Glutamatergic neuron (in vitro differentiated cells): Measurements from ENCODE around the gene APOL1. TPM values are rescaled to one million over a fixed set of nuclear protein-coding genes. Genes with fewer than 3 reads are reported as not detected.

Experiments
- DNase-seq: peaks from one replicate; pipeline ENCODE4 v3.0.0; 2022
- H3K27ac Mint-ChIP-seq: one replicate; pipeline ENCODE4 v1.8.0; 2020; ENCODE audit warnings: mild to moderate bottlenecking, mixed read lengths, inconsistent platforms; ENCODE audit not compliant: unreplicated experiment
- H3K27me3 Mint-ChIP-seq: one replicate; pipeline ENCODE4 v1.8.0; 2020; ENCODE audit warnings: mild to moderate bottlenecking, moderate library complexity, mixed read lengths, inconsistent platforms; ENCODE audit not compliant: unreplicated experiment
- H3K36me3 Mint-ChIP-seq: one replicate; pipeline ENCODE4 v1.8.0; 2020; ENCODE audit warnings: mild to moderate bottlenecking, mixed read lengths, inconsistent platforms; ENCODE audit not compliant: unreplicated experiment
- H3K4me1 Mint-ChIP-seq: one replicate; pipeline ENCODE4 v1.8.0; 2020; ENCODE audit warnings: mild to moderate bottlenecking, low read depth, mixed read lengths, inconsistent platforms; ENCODE audit not compliant: unreplicated experiment
- H3K4me3 Mint-ChIP-seq: one replicate; pipeline ENCODE4 v1.8.0; 2020; ENCODE audit warnings: mild to moderate bottlenecking, mixed read lengths, inconsistent platforms; ENCODE audit not compliant: unreplicated experiment
- H3K9me3 Mint-ChIP-seq: one replicate; pipeline ENCODE4 v1.8.0; 2020; ENCODE audit warnings: mild to moderate bottlenecking, moderate library complexity, mixed read lengths, inconsistent platforms; ENCODE audit not compliant: unreplicated experiment
- total RNA-seq: library from RNA; stranded (reverse); fragmentation: NEBNext Ultra II Directional; extraction: Animal tissue kit (Norgen Biotek cat#: 25700); gene quantifications from one replicate; pipeline ENCODE4 v1.2.1, GENCODE V29; 2021; ENCODE audit not compliant: unreplicated experiment
- TF ChIP-seq, protein P1 (sequence below): fragments of 200-600 bp; sonication (generic); IDR thresholded peaks from one replicate; pipeline ENCODE4 v1.5.0; 2021; ENCODE audit not compliant: partially characterized antibody, unreplicated experiment

The APOL1 gene
- total RNA-seq, 1 donor from 2014 or later = not detected

DNA sequence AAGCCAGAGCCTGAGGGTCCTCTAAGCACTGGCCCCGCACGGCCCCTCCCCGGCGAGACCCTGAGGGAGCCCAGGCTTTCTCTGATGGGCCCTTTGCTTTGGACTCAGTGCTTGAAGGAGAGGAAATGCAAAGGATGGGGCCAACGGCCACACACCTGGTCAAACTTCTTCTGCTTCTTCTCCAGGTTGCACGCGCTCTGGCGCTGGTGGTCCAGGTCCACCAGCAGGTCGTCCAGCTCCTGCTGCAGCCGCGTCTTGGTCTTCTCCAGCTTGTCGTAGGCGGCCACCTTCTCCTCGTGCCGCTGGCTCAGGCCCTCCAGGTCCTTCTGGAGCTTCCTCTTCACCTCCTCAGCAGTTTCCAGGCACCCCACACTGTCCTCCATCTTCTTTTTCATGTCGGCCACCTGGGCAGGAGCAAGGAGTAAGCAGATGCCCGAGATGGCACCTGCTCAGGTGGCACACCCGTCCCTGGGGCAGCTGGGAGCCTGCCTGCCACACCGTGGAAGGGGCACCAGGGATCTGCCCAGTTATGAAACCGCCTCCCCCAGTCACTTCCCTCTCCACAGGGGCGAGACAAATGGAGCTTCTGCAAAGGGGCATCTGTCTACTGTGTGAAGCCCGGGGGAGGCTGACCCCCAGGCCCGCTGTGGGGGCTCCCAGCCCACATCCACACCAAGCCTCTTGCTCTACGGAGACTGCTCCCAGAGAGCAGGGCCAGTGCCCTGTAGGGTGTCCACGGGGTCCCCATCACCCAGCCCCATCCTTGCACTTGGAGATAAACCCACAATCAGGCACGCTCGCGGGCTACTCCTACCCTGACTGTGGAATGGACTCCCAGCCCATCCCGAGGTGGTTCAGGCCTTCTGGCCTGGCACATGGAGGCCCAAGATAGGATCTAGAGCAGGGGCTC lies 39.2 kb downstream of the APOL1 start:
- H3K9me3 Mint-ChIP-seq = peaks cover 13% of the 10 kb centered on the region
- TF ChIP-seq, protein P1, sequence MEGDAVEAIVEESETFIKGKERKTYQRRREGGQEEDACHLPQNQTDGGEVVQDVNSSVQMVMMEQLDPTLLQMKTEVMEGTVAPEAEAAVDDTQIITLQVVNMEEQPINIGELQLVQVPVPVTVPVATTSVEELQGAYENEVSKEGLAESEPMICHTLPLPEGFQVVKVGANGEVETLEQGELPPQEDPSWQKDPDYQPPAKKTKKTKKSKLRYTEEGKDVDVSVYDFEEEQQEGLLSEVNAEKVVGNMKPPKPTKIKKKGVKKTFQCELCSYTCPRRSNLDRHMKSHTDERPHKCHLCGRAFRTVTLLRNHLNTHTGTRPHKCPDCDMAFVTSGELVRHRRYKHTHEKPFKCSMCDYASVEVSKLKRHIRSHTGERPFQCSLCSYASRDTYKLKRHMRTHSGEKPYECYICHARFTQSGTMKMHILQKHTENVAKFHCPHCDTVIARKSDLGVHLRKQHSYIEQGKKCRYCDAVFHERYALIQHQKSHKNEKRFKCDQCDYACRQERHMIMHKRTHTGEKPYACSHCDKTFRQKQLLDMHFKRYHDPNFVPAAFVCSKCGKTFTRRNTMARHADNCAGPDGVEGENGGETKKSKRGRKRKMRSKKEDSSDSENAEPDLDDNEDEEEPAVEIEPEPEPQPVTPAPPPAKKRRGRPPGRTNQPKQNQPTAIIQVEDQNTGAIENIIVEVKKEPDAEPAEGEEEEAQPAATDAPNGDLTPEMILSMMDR = no peak
- no peaks in the 10 kb centered on the region for H3K4me1 Mint-ChIP-seq
- peak overlapping the region; percentile 66 for H3K27ac Mint-ChIP-seq
- no peak for DNase-seq
- H3K4me3 Mint-ChIP-seq = no peak overlapping the region
- peaks cover 26% of the 10 kb centered on the region for H3K36me3 Mint-ChIP-seq
- H3K27me3 Mint-ChIP-seq = peaks cover 4% of the 10 kb centered on the region

DNA sequence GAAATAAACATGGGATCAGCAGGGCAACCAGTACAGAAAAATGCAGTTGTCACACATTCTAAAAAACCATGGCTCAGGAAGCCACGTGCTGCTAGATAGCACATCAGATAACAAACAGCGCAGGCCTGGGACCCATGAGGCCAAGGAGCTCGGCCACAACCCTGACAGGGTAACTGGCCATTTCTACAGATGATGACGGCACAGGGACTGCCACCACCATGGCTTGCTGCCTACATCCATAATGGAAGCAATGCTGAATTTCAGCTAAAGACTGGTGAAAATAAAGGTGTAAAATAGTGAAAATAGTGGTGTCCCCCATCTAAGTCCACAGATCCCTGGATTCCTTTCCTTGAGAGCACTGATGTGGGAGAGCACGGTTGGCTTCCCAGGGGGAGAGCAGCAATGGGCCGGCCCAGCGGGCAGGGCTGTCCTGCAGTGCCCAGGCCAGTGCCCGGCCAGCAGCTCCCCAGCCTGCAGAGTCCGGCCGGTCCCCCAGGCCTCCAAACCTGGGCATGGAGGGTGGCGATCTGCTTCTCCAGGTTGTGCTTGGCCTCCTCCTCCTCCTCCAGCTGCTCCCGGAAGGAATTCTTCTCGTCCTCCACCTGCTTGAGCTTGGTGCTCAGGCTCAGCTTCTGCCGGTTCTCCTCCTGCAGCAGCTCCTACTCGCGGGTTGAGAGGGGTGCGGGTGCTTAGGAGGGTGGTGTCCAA lies 40.0 kb downstream of the APOL1 start:
- TF ChIP-seq, protein P1 = no peak
- Mint-ChIP-seq H3K27me3 (peaks cover 4% of the 10 kb centered on the region), H3K36me3 (peaks cover 29% of the 10 kb centered on the region), H3K27ac (no peak overlapping the region), H3K4me3 (no peak overlapping the region), H3K9me3 (peaks cover 12% of the 10 kb centered on the region), H3K4me1 (no peaks in the 10 kb centered on the region)
- no peak for DNase-seq

DNA sequence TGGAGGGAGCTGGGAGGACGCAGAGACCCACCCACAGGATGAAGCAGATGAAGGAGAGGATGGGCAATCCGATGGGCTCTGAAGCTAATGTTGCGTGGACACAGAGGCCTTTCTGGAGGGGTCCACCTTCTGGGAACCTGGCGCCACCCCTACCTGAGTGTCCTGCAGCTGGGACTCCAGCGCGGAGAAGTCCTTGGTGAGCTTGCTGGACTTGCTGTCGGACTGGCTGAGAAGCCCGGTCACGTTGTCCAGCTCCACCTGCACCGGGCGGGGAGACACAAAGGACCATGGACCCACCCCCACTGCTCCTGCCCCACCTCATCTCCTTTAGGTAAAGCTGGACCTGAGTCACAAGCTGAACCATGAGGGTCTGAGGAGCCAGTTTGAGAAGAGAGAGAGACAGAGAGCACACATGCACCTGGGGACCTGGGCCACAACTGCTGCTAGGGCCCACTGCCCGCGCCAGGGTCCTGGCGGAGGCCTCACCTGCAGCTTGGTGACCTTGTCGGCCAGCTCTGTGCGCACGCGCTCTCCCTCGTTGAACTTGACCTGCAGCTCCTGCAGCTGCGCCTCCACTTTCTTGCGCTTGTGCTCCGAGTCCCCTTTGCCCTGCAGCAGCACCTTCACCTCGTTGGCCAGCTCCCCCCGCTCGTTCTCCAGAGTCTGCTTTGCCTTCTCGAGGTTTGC lies 40.8 kb downstream of the APOL1 start:
- H3K9me3 Mint-ChIP-seq = peaks cover 10% of the 10 kb centered on the region
- H3K36me3 Mint-ChIP-seq = peaks cover 27% of the 10 kb centered on the region
- H3K4me3 Mint-ChIP-seq = no peak overlapping the region
- peaks cover 4% of the 10 kb centered on the region for H3K27me3 Mint-ChIP-seq
- TF ChIP-seq, protein P1 = no peak
- no peaks in the 10 kb centered on the region for H3K4me1 Mint-ChIP-seq
- DNase-seq = no peak
- H3K27ac Mint-ChIP-seq = no peak overlapping the region

DNA sequence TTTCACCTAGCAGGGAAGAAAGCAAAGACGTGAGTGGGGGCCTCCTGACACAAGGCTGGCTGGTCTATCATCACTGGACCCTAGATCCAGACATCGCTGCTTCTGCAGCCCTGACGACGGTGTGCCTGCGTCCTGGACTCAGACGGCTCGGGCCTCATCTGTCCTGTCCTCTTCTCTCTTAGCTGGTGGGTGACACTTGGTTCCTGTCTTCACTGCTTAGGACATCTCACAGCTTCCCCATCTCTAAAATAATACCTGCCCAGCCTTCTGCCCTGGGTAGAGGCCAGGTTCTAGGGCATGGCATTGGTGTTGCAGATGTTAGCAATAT lies 41.3 kb downstream of the APOL1 start:
- H3K27me3 Mint-ChIP-seq = peaks cover 4% of the 10 kb centered on the region
- TF ChIP-seq, protein P1 = no peak
- peaks cover 10% of the 10 kb centered on the region for H3K9me3 Mint-ChIP-seq
- peaks cover 24% of the 10 kb centered on the region for H3K36me3 Mint-ChIP-seq
- no peak overlapping the region for H3K27ac Mint-ChIP-seq
- H3K4me3 Mint-ChIP-seq = no peak overlapping the region
- no peak for DNase-seq
- no peaks in the 10 kb centered on the region for H3K4me1 Mint-ChIP-seq
